Measurements from ENCODE around the gene S100PBP. TPM values are rescaled to one million over a fixed set of nuclear protein-coding genes. Genes with fewer than 3 reads are reported as not detected.

S100PBP gene
- total RNA-seq, 1 donor from 2014 or later: 43.8 TPM

DNA sequence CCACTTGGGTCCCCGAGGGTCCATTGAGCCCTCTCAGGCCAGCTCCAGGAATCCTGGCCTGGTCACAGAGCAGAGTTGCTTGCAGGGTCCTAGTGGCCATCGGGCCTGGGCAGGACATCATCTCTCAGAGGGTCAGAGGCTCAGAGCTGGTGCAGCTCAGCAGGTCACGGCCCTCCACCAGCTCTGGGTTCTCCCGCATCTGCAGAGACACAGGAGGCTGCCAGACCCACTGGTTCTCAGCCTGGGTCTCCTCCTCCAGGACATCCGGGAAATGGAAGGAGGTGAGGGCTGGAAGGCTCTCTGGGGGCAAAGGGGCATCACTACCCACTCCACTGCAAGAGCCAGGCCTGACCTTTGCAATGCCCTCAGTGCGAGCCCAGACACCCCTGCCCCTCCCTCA is 77.2 kb downstream of the S100PBP start:
- H3K36me3 Mint-ChIP-seq (ENCODE audit: low read depth): no peaks in the 10 kb centered on the region
- intact Hi-C loops (cut with micrococcal nuclease): no loop called here
- peaks cover 62% of the 10 kb centered on the region for H3K27me3 Mint-ChIP-seq
- peaks cover 5% of the 10 kb centered on the region for H3K4me1 Mint-ChIP-seq
- peaks cover 3% of the 10 kb centered on the region for H3K9me3 Mint-ChIP-seq
- DNase-seq: no peak
- H3K4me3 Mint-ChIP-seq: no peak overlapping the region
- H3K27ac Mint-ChIP-seq: no peak overlapping the region

DNA sequence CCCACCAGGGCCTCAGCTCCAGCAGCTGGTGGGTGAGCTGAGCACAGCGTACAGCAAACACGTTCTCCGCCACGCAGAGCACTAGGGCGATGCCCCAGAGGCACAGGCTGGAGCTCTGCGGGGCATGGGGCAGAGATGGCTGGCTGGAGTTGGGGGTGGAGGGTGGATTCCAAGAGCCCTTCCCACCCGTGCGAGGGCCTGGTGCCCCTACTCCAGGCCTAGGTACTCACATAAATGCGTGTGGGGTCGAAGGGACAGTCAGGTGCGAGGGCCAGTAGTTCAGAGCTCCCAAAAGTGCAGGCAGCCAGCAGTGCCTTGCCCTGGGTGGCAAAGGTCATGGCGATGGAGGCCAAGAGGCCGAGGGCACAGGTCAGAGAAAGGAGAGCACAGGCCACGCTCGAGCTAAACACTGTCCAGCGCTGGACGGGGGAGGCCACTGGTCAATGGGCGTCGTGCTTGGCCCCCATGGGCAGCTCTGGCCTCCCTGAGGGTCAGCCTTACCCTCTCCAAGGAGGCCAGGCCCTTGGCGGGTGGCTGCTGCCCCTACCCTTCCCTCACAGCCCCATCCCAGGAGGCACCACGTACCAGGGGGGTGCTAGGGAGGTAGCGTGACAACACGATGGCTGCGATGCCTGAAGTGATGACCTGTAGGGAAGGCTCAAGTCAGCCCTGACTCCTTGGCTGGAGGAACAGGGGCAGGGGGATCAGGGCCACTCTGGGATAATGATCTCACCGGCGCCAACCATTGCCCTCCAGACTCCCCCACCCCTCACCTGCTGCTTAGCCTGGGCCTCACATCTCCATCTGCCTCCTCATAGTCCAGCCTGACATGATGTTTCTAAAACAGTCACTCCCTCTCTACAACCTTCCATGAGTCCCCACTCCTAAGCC is 78.1 kb downstream of the S100PBP start:
- peaks cover 3% of the 10 kb centered on the region for H3K9me3 Mint-ChIP-seq
- intact Hi-C loops (cut with micrococcal nuclease): no loop called here
- no peak overlapping the region for H3K4me3 Mint-ChIP-seq
- H3K27me3 Mint-ChIP-seq: peaks cover 63% of the 10 kb centered on the region
- H3K4me1 Mint-ChIP-seq: peaks cover 5% of the 10 kb centered on the region
- H3K27ac Mint-ChIP-seq: no peak overlapping the region
- H3K36me3 Mint-ChIP-seq (ENCODE audit: low read depth): no peaks in the 10 kb centered on the region
- DNase-seq: no peak

DNA sequence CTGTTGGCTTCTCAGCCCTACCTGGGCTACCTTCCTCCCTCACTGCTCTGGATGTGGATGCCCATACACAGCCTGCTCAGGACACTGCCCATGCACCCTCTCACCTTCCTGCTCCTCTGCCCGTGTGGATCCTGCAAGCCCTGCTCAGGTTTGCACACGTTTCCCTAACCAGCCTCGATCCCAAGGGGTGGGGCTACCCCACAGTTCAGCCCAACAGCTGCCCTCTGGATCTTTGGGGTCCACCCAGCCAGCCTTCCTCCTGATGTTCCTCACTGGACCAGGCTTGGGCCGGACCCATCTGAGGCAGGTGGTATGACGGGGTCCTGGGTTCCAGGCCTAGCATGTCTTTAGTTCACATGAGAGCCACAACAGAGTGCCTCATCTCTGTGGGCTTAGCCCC is 79.0 kb downstream of the S100PBP start:
- no peaks in the 10 kb centered on the region for H3K36me3 Mint-ChIP-seq (ENCODE audit: low read depth)
- no peak overlapping the region for H3K4me3 Mint-ChIP-seq
- H3K4me1 Mint-ChIP-seq: peaks cover 5% of the 10 kb centered on the region
- DNase-seq: no peak
- intact Hi-C loops (cut with micrococcal nuclease): no loop called here
- no peak overlapping the region for H3K27ac Mint-ChIP-seq
- peaks cover 3% of the 10 kb centered on the region for H3K9me3 Mint-ChIP-seq
- peaks cover 58% of the 10 kb centered on the region for H3K27me3 Mint-ChIP-seq

DNA sequence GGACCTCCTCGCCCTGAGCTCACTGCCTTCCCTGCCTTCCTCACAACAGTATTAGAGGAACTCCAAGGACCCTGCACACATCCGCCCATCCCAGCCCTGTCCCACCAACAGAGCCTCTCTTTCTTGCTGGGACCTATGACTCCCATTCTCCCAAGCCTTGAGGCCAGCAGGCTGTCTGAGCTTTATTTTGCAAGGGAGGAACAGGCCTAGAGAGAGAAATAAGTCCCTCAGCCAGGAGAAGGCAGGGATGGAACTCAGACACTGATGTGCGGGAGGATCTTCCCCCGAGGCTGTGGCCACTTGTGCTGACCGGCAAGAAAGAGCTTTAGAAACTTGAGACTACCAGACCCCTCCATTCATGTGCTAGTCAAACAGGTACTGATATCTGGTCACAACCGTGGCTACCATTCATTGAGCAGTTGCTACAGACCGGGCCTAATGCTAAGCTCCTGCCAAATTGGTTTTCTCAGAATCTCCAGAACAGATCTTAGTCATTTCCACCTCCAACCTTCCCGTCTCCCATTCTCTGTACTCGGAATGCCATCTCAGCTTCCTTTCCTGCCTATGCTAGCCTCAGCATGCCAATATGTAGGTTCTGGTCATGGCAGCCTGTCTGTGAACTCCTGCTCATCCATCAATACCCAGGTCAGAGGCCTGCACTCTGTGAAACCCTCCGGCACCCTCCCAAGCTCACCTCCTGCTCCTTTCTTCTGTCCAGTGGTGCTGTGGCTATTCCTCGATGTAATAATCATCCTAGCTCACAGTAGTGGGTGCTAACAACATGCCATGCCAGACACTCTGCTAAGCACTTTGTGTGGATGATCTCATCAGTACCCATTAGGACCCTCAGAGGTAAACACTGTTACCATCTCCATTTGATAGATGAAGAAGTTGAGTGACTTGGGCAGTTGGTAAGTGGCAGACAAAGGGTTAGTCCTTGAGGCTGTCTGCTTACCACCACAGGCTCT is 79.9 kb downstream of the S100PBP start:
- intact Hi-C loops (cut with micrococcal nuclease): no loop called here
- Mint-ChIP-seq H3K27ac (no peak overlapping the region), H3K27me3 (peaks cover 57% of the 10 kb centered on the region)

DNA sequence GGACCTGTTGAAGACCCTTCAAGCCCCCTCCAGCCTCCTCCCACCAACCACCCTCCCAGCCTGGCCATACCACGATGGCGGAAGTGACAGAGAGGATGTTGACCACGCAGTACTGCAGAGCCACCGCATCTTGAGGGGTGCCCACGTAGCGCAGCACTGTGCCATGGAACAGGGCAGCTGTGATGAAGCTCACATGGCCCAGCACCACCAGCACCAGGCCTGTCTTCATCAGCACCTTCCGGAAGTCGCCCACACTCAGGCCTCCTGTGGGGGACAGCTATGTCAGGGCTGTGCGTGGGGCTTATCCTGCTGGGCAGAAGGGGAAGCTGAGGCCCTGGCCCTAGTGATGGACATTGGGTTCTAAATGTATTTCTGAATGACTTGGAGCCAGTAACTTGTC is 80.6 kb downstream of the S100PBP start:
- Mint-ChIP-seq H3K4me1 (peaks cover 2% of the 10 kb centered on the region), H3K9me3 (no peaks in the 10 kb centered on the region), H3K4me3 (no peak overlapping the region), H3K27me3 (peaks cover 57% of the 10 kb centered on the region), H3K27ac (no peak overlapping the region), H3K36me3 (ENCODE audit: low read depth) (no peaks in the 10 kb centered on the region)
- intact Hi-C loops (cut with micrococcal nuclease): no loop called here
- no peak for DNase-seq

More for the DNA sequence above, 79.9 kb downstream of the S100PBP start:
- DNase-seq: no peak
- Mint-ChIP-seq H3K9me3 (peaks cover 2% of the 10 kb centered on the region), H3K4me1 (peaks cover 6% of the 10 kb centered on the region), H3K36me3 (ENCODE audit: low read depth) (no peaks in the 10 kb centered on the region), H3K4me3 (no peak overlapping the region)

DNA sequence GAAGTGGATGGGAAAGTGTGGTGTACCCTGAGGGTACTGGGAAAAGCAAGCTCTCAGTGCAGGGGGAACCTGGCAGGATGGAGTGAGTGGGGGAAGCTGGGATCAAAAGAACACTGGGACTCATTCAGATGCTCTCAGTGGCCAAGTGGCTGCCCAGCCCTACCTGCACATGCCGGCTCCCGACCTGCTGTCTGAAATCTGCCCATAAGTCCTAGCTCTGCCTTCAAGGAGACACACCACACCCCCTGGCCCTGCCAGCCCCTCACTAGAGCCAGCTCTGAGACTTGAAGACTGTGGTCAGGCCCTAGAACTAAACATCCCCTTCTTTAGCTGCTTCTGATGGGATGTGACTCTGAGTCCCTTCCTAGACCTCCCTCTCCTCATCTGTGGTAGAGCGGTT is 81.5 kb downstream of the S100PBP start:
- intact Hi-C loops (cut with micrococcal nuclease): no loop called here
- Mint-ChIP-seq H3K9me3 (no peaks in the 10 kb centered on the region), H3K4me1 (peaks cover 2% of the 10 kb centered on the region), H3K4me3 (no peak overlapping the region), H3K27me3 (peaks cover 58% of the 10 kb centered on the region), H3K36me3 (ENCODE audit: low read depth) (no peaks in the 10 kb centered on the region), H3K27ac (no peak overlapping the region)
- no peak for DNase-seq

DNA sequence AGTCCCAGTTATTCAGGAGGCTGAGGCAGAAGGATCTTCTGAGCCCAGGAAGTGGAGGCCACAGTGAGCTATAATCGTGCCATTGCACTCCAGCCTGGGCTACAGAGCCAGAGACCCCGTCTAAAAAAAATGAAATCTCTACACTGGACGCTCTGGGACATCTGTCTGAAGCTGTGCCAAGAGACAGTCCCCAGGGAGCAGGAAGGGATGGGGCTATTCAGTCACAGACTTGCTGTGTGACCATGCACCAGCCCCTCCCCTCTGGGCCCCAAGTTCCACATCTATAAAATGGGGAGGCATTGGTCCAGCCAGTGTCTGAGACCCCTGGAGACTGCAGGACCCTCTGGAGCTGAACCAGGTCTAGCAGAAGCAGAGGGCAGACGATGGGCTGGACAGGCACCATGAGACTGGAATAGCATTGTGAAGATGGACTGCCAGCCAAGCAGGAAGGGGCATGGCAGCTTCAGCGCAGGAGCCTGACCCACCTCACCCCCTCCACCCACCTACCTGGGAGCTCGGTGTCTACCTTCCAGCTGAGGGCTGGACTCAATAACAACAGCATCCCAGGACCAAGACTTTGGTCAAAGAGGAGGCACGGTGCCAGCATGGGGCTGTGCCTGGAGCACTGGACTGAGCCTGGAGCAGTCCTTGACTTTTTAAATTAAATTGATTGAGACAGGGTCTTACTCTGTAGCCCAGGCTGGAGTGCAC is 82.3 kb downstream of the S100PBP start:
- intact Hi-C loops (cut with micrococcal nuclease): no loop called here
- H3K27ac Mint-ChIP-seq: no peak overlapping the region
- H3K27me3 Mint-ChIP-seq: peaks cover 62% of the 10 kb centered on the region
- no peaks in the 10 kb centered on the region for H3K9me3 Mint-ChIP-seq
- no peak overlapping the region for H3K4me3 Mint-ChIP-seq
- peaks cover 2% of the 10 kb centered on the region for H3K4me1 Mint-ChIP-seq
- H3K36me3 Mint-ChIP-seq (ENCODE audit: low read depth): no peaks in the 10 kb centered on the region
- no peak for DNase-seq

DNA sequence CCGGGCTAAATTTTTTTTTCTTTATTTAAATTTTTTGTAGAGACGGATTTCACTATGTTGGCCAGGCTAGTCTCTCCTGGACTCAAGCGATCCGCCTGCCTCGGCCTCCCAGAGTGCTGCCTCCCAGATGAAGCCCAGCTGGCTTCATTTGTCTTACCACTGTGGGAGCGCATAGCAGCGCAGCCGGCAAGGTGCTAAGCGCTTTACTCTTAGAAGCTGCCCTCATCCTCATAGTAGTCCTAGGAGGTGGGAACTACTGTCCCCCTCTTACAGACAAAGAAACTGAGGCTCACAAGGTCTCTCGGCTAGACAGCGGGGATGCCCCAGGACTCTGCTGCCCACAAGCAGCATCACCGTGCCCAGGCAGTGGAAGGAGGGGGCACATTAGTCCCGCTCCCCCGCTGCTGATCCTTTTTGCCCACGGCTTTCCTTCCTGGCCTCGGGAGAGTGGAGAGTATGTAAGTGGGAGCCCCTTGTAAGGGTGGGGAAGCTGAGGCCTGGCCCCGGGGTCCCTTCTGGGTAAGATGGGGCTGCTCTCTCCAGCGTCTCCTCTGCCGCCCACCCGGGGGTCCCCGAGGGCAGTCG is 83.0 kb downstream of the S100PBP start:
- no peaks in the 10 kb centered on the region for H3K36me3 Mint-ChIP-seq (ENCODE audit: low read depth)
- intact Hi-C loops (cut with micrococcal nuclease): no loop called here

DNA sequence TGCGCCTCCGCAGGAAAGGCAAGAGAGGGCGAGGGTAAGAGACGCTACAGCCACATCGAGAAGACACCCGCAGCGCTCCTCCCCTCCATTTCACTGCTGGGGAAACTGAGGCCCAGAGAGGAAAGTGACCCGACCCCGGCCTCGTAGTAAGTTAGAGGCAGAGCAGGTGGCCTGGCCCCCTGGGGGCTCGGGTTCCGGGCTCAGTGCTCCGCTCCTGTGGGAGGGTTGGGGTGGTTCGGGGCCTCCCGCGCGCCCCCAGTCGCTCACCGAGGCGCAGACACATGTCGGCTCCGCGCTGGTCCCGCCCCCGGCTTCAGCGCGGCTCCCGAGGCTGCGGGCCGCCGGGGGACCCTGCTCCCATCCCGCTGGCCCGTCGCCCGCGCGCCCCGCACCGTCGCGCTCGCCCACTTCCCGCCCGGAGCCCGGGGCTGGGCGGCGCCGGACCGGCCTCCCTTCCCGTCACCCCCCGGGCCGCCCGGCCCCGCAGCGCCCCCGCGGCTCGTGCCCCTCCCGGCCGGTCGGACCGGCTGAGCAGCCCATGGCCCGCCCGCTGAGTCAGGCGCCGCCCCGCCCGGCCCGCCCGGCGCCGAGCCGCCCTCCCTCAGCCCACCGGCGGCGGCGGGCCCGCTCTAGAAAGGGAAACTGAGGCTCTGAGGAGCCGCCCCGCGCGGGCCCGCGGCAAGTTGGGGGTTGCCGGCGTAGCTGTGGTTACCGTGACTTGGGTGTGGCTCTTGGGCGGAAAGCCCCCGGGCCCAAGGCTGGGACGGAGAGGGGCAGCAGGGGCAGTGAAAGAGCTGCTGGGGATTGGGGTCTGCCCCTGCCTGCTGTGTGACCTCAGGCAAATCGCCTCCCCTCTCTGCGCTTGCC is 83.7 kb downstream of the S100PBP start, which contains the start of gene TMEM54:
TMEM54 (minus strand) TSS at position 434 of the 867 bp plus-strand sequence; CDS start at position 283, 151 bp downstream.
- no peaks in the 10 kb centered on the region for H3K36me3 Mint-ChIP-seq (ENCODE audit: low read depth)
- DNase-seq: peak; percentile 66
- H3K4me1 Mint-ChIP-seq: peaks cover 2% of the 10 kb centered on the region
- H3K27me3 Mint-ChIP-seq: peaks cover 62% of the 10 kb centered on the region
- H3K4me3 Mint-ChIP-seq: peak within 1 kb of the TSS; percentile 74
- H3K27ac Mint-ChIP-seq: peak within 1 kb of the TSS; percentile 20
- intact Hi-C loops (cut with micrococcal nuclease): no loop called here
- H3K9me3 Mint-ChIP-seq: no peaks in the 10 kb centered on the region

More for the DNA sequence above, 83.0 kb downstream of the S100PBP start:
- H3K4me1 Mint-ChIP-seq: peaks cover 2% of the 10 kb centered on the region
- H3K27me3 Mint-ChIP-seq: peaks cover 63% of the 10 kb centered on the region
- H3K4me3 Mint-ChIP-seq: peak overlapping the region; percentile 66
- no peak overlapping the region for H3K27ac Mint-ChIP-seq
- no peak for DNase-seq
- no peaks in the 10 kb centered on the region for H3K9me3 Mint-ChIP-seq

DNA sequence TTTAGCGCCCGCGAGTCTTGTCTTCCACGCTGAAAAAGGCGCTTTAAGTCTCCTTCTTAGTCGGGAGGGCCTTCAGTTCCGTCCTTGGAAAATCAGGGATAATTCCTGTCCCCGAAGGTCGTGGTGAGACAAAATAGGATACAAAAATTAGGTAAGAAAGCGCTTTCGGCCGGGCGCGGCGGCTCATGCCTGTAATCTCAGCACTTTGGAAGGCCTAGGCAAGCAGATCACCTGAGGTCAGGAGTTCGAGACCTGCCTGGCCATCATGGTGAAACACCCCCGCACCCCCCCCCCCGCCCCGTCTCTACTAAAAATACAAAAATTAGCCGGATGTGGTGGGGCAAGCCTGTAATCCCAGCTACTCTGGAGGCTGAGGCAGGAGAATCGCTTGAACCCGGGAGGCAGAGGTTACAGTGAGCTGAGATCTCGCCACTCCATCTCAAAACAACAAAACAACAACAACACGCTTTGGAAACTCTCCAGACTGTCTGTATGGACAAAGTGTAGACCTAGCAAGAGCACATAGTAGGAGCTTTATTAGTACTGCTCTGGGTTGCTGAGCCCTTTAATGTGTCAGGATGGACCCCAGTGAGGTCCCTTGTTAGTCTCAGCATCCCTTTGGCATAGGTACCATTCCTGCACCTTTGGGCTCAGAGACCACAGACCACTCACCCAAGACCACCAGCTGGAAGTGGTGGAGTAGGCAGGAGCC is 84.5 kb downstream of the S100PBP start:
- intact Hi-C loops (cut with micrococcal nuclease): no loop called here
- peak overlapping the region; percentile 20 for H3K27ac Mint-ChIP-seq
- peaks cover 2% of the 10 kb centered on the region for H3K4me1 Mint-ChIP-seq
- peaks cover 58% of the 10 kb centered on the region for H3K27me3 Mint-ChIP-seq
- no peaks in the 10 kb centered on the region for H3K9me3 Mint-ChIP-seq
- H3K36me3 Mint-ChIP-seq (ENCODE audit: low read depth): no peaks in the 10 kb centered on the region
- no peak for DNase-seq
- peak overlapping the region; percentile 74 for H3K4me3 Mint-ChIP-seq

DNA sequence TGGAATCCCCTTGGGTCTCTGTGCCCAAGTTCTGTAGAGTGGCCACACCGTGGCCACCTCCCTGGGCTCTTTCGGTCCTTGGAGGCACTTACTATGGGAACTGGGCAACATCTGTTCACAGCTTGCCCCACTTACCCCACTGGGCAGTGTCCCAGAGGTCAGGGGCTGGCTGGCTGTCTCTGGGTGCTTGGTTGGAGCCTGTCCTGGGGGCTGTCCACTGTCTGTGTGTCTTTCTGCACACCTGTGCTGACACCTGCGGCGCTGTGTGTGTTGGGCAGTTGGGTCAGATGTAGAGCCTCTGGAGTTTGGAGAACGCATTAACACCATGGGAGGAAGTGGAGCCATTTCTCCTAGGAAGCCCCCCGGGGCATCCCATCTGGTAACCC is 85.1 kb downstream of the S100PBP start:
- Mint-ChIP-seq H3K27me3 (peaks cover 53% of the 10 kb centered on the region), H3K36me3 (ENCODE audit: low read depth) (no peaks in the 10 kb centered on the region), H3K9me3 (no peaks in the 10 kb centered on the region), H3K4me1 (peaks cover 2% of the 10 kb centered on the region), H3K27ac (no peak overlapping the region), H3K4me3 (peak overlapping the region; percentile 66)
- no peak for DNase-seq
- intact Hi-C loops (cut with micrococcal nuclease): no loop called here
